GM23338 (cell line): ENCODE results near the gene CEP57. TPM values are rescaled to one million over a fixed set of nuclear protein-coding genes. Genes with fewer than 3 reads are reported as not detected.

Experiments used
- ATAC-seq: fragments of 200-7000 bp; cut with Tn5 transposase; 3 replicates; pipeline ENCODE4 v1.9.1; 2020
- DNase-seq: peaks from one replicate; pipeline ENCODE4 v3.0.0-alpha.2; 2015; ENCODE audit warnings: low spot score
- H2AFZ ChIP-seq: fragments of 200-600 bp; sonication (generic); 2 replicates; pipeline ENCODE4 v1.8.0; 2016; ENCODE audit warnings: antibody characterized with exemption, mild to moderate bottlenecking, moderate library complexity
- H3F3A ChIP-seq: fragments of 200-600 bp; sonication (generic); replicated peaks from 2 replicates; pipeline ENCODE4 v1.8.0; 2017; ENCODE audit warnings: antibody characterized with exemption, mixed run types, low read depth
- H3K27ac ChIP-seq: fragments of 200-600 bp; sonication (generic); 2 replicates; pipeline ENCODE4 v1.6.1; 2016; ENCODE audit warnings: low read depth
- H3K27me3 ChIP-seq: fragments of 200-600 bp; sonication (generic); 2 replicates; pipeline ENCODE4 v1.8.0; 2016; ENCODE audit warnings: mild to moderate bottlenecking, mixed run types, moderate library complexity; ENCODE audit not compliant: insufficient read depth
- H3K36me3 ChIP-seq: fragments of 200-600 bp; sonication (generic); 2 replicates; pipeline ENCODE4 v1.8.0; 2016; ENCODE audit warnings: mild to moderate bottlenecking; ENCODE audit not compliant: insufficient read depth
- H3K4me1 ChIP-seq: fragments of 200-600 bp; sonication (generic); 2 replicates; pipeline ENCODE4 v1.8.0; 2016; ENCODE audit warnings: mild to moderate bottlenecking, moderate library complexity; ENCODE audit not compliant: insufficient read depth
- H3K4me2 ChIP-seq: fragments of 200-600 bp; sonication (generic); 2 replicates; pipeline ENCODE4 v1.7.1; 2017; ENCODE audit warnings: mixed run types
- H3K4me3 ChIP-seq: fragments of 200-600 bp; sonication (generic); 2 replicates; pipeline ENCODE4 v1.6.1; 2016; ENCODE audit warnings: mixed run types
- H3K79me2 ChIP-seq: fragments of 200-600 bp; sonication (generic); replicated peaks from 2 replicates; pipeline ENCODE4 v1.8.0; 2017; ENCODE audit warnings: mild to moderate bottlenecking; ENCODE audit not compliant: insufficient read depth
- H3K9me2 ChIP-seq: fragments of 200-600 bp; sonication (generic); 2 replicates; pipeline ENCODE4 v1.8.0; 2017; ENCODE audit not compliant: insufficient read depth
- H4K20me1 ChIP-seq: fragments of 200-600 bp; sonication (generic); replicated peaks from 2 replicates; pipeline ENCODE4 v1.8.0; 2017; ENCODE audit warnings: mild to moderate bottlenecking; ENCODE audit not compliant: insufficient read depth
- H3K27ac Mint-ChIP-seq: 2 replicates; pipeline ENCODE4 v1.8.0; 2020; ENCODE audit warnings: inconsistent platforms, mild to moderate bottlenecking, moderate library complexity, mixed read lengths
- H3K27me3 Mint-ChIP-seq: 3 replicates; pipeline ENCODE4 v1.8.0; 2022; ENCODE audit warnings: low read depth, mild to moderate bottlenecking, moderate library complexity, mixed read lengths, inconsistent platforms; ENCODE audit not compliant: insufficient read depth, poor library complexity
- H3K36me3 Mint-ChIP-seq: 3 replicates; pipeline ENCODE4 v1.8.0; 2021; ENCODE audit warnings: low read depth, mild to moderate bottlenecking, inconsistent platforms, moderate library complexity, mixed read lengths
- H3K4me1 Mint-ChIP-seq: 3 replicates; pipeline ENCODE4 v1.8.0; 2020; ENCODE audit warnings: mild to moderate bottlenecking, inconsistent platforms, mixed read lengths
- H3K4me3 Mint-ChIP-seq: 3 replicates; pipeline ENCODE4 v1.8.0; 2021; ENCODE audit warnings: moderate library complexity, mild to moderate bottlenecking, inconsistent platforms, mixed read lengths
- H3K9me3 Mint-ChIP-seq: 3 replicates; pipeline ENCODE4 v1.8.0; 2020; ENCODE audit warnings: moderate library complexity, mild to moderate bottlenecking, inconsistent platforms, mixed read lengths
- CREB1 ChIP-seq: fragments of 250-450 bp; sonication (Bioruptor Pico); IDR thresholded peaks from 2 replicates; pipeline ENCODE4 v1.5.0; 2020; ENCODE audit warnings: low read depth, mild to moderate bottlenecking, moderate library complexity
- JUNB ChIP-seq: IDR thresholded peaks from one replicate; pipeline ENCODE4 v1.6.1; 2016; ENCODE audit warnings: antibody characterized with exemption; ENCODE audit not compliant: unreplicated experiment
- polyA plus RNA-seq: library from polyadenylated mRNA; unstranded; fragments of >200 nt; fragmentation: Nextera tagmentation; extraction: Ambion mirVana; gene quantifications from 2 replicates; pipeline ENCODE4 v1.2.1, GENCODE V29; 2016
- total RNA-seq: library from RNA; depleted of rRNA; stranded (reverse); fragments of >200 nt; shearing (Covaris generic); gene quantifications from 2 replicates; pipeline ENCODE4 v1.2.3, GENCODE V29; 2014
- TF ChIP-seq, protein P1 (sequence below): fragments of 250-450 bp; sonication (Bioruptor Pico); IDR thresholded peaks from 2 replicates; pipeline ENCODE4 v1.5.0; 2020; ENCODE audit warnings: mild to moderate bottlenecking, moderate library complexity
- TF ChIP-seq, protein P2 (sequence below): IDR thresholded peaks from one replicate; pipeline ENCODE4 v1.6.1; 2018; ENCODE audit warnings: antibody characterized with exemption; ENCODE audit not compliant: unreplicated experiment
- TF ChIP-seq, protein P3 (sequence below), 2 experiments: fragments of 200-600 bp in 1 of 2; sonication (generic) in 1 of 2; conservative IDR thresholded peaks; 2 replicates each; pipeline versions ENCODE4 v1.5.1 to v1.6.1; 2016 to 2017; ENCODE audit warnings: antibody characterized with exemption in 2 of 2, low read depth in 2 of 2, mild to moderate bottlenecking in 2 of 2, moderate library complexity in 1 of 2

Gene CEP57
- total and polyA plus RNA-seq, 2 experiments from 2014 or later = 76.2 to 124 TPM

DNA sequence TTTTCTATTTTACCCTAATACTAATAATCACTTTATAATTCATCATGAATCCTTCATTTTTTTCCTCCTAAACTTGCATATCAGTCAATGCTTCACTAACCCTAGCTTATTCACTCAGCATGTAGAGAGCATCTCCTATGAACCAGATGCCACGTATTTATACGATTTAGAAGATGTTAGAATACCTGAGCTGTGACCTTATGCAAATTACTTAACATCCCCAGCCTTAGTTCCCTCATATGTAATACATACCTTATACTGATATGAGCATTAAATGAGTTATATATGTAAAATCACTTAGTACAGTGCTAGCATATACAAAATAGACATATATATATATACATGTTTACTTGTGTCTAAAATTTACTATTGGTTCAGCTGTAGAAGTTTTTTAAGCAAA, 9.8 kb upstream of the CEP57 start:
- no peak for ATAC-seq
- Histone ChIP-seq H3K9me2 (no peaks in the 10 kb centered on the region), H4K20me1 (no peaks in the 10 kb centered on the region), H3K36me3 (peaks cover 71% of the 10 kb centered on the region), H3K79me2 (no peaks in the 10 kb centered on the region; the same call in 1 of the 2 replicates), H2AFZ (no peak overlapping the region), H3K4me3 (no peak overlapping the region), H3K4me2 (no peak overlapping the region), H3K4me1 (no peaks in the 10 kb centered on the region), H3K27ac (no peak overlapping the region), H3K27me3 (no peaks in the 10 kb centered on the region), H3F3A (no peaks in the 10 kb centered on the region)
- Mint-ChIP-seq H3K4me3 (no peak overlapping the region), H3K36me3 (peaks cover 70% of the 10 kb centered on the region), H3K27me3 (no peaks in the 10 kb centered on the region), H3K4me1 (no peaks in the 10 kb centered on the region), H3K27ac (no peak overlapping the region), H3K9me3 (no peaks in the 10 kb centered on the region)
- DNase-seq = no peak
- TF ChIP-seq JUNB = no peak

DNA sequence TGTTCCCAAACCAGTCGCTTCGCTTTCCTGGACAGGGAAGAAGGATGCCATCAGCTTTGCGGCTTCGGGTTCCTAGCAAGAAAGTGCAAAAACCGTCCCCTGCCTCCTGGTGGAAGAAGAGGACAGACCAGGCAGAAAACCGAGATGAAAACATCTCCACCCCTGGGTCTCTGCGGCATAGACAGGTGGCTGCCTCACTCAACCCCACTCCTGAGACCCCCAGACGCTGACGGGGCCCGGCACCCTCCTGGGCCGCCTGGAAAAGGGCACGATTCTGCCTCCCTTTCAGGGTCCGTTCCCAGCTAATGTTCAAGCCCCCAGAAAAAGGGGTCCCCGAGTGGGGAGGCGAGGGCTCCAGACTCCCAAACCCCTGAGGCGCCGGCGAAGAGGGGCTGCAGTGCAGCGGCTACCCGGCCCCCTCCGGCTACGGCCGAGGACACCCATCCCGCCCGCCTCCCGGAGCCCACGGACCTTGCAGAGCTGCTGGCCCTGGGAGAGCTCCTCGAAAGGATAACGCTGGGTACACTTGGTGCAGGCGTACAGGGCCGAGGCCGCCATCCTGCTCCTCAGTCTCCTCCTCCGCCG, 1.3 kb upstream of the CEP57 start:
- Histone ChIP-seq H3F3A (0 out of 2 replicates have a peak, but pooled peaks cover 5% of the 10 kb centered on the region), H3K36me3 (peaks cover 13% of the 10 kb centered on the region), H3K9me2 (no peaks in the 10 kb centered on the region), H3K79me2 (peaks cover 53% of the 10 kb centered on the region), H3K4me1 (peaks cover 17% of the 10 kb centered on the region), H3K27me3 (no peaks in the 10 kb centered on the region), H2AFZ (peak overlapping the region; percentile 63), H4K20me1 (peaks cover 14% of the 10 kb centered on the region; the same call in 1 of the 2 replicates), H3K4me2 (peak overlapping the region; percentile 94), H3K4me3 (peak overlapping the region; percentile 92), H3K27ac (peak overlapping the region; percentile 96)
- Mint-ChIP-seq H3K27ac (peak overlapping the region; percentile 94), H3K27me3 (peaks cover 8% of the 10 kb centered on the region), H3K4me3 (peak overlapping the region; percentile 98), H3K4me1 (peaks cover 28% of the 10 kb centered on the region), H3K36me3 (peaks cover 39% of the 10 kb centered on the region), H3K9me3 (0 out of 3 replicates have a peak, but pooled peaks cover 4% of the 10 kb centered on the region)
- TF ChIP-seq CREB1 = no peak
- TF ChIP-seq, protein P1, sequence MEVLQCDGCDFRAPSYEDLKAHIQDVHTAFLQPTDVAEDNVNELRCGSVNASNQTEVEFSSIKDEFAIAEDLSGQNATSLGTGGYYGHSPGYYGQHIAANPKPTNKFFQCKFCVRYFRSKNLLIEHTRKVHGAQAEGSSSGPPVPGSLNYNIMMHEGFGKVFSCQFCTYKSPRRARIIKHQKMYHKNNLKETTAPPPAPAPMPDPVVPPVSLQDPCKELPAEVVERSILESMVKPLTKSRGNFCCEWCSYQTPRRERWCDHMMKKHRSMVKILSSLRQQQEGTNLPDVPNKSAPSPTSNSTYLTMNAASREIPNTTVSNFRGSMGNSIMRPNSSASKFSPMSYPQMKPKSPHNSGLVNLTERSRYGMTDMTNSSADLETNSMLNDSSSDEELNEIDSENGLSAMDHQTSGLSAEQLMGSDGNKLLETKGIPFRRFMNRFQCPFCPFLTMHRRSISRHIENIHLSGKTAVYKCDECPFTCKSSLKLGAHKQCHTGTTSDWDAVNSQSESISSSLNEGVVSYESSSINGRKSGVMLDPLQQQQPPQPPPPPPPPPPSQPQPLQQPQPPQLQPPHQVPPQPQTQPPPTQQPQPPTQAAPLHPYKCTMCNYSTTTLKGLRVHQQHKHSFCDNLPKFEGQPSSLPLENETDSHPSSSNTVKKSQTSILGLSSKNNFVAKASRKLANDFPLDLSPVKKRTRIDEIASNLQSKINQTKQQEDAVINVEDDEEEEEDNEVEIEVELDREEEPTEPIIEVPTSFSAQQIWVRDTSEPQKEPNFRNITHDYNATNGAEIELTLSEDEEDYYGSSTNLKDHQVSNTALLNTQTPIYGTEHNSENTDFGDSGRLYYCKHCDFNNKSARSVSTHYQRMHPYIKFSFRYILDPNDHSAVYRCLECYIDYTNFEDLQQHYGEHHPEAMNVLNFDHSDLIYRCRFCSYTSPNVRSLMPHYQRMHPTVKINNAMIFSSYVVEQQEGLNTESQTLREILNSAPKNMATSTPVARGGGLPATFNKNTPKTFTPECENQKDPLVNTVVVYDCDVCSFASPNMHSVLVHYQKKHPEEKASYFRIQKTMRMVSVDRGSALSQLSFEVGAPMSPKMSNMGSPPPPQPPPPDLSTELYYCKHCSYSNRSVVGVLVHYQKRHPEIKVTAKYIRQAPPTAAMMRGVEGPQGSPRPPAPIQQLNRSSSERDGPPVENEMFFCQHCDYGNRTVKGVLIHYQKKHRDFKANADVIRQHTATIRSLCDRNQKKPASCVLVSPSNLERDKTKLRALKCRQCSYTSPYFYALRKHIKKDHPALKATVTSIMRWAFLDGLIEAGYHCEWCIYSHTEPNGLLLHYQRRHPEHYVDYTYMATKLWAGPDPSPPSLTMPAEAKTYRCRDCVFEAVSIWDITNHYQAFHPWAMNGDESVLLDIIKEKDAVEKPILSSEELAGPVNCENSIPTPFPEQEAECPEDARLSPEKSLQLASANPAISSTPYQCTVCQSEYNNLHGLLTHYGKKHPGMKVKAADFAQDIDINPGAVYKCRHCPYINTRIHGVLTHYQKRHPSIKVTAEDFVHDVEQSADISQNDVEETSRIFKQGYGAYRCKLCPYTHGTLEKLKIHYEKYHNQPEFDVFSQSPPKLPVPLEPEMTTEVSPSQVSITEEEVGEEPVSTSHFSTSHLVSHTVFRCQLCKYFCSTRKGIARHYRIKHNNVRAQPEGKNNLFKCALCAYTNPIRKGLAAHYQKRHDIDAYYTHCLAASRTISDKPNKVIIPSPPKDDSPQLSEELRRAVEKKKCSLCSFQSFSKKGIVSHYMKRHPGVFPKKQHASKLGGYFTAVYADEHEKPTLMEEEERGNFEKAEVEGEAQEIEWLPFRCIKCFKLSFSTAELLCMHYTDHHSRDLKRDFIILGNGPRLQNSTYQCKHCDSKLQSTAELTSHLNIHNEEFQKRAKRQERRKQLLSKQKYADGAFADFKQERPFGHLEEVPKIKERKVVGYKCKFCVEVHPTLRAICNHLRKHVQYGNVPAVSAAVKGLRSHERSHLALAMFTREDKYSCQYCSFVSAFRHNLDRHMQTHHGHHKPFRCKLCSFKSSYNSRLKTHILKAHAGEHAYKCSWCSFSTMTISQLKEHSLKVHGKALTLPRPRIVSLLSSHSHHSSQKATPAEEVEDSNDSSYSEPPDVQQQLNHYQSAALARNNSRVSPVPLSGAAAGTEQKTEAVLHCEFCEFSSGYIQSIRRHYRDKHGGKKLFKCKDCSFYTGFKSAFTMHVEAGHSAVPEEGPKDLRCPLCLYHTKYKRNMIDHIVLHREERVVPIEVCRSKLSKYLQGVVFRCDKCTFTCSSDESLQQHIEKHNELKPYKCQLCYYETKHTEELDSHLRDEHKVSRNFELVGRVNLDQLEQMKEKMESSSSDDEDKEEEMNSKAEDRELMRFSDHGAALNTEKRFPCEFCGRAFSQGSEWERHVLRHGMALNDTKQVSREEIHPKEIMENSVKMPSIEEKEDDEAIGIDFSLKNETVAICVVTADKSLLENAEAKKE (CRISPR knock-in tag) = no peak
- TF ChIP-seq, protein P2, sequence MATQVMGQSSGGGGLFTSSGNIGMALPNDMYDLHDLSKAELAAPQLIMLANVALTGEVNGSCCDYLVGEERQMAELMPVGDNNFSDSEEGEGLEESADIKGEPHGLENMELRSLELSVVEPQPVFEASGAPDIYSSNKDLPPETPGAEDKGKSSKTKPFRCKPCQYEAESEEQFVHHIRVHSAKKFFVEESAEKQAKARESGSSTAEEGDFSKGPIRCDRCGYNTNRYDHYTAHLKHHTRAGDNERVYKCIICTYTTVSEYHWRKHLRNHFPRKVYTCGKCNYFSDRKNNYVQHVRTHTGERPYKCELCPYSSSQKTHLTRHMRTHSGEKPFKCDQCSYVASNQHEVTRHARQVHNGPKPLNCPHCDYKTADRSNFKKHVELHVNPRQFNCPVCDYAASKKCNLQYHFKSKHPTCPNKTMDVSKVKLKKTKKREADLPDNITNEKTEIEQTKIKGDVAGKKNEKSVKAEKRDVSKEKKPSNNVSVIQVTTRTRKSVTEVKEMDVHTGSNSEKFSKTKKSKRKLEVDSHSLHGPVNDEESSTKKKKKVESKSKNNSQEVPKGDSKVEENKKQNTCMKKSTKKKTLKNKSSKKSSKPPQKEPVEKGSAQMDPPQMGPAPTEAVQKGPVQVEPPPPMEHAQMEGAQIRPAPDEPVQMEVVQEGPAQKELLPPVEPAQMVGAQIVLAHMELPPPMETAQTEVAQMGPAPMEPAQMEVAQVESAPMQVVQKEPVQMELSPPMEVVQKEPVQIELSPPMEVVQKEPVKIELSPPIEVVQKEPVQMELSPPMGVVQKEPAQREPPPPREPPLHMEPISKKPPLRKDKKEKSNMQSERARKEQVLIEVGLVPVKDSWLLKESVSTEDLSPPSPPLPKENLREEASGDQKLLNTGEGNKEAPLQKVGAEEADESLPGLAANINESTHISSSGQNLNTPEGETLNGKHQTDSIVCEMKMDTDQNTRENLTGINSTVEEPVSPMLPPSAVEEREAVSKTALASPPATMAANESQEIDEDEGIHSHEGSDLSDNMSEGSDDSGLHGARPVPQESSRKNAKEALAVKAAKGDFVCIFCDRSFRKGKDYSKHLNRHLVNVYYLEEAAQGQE = no peak
- TF ChIP-seq, protein P3, sequence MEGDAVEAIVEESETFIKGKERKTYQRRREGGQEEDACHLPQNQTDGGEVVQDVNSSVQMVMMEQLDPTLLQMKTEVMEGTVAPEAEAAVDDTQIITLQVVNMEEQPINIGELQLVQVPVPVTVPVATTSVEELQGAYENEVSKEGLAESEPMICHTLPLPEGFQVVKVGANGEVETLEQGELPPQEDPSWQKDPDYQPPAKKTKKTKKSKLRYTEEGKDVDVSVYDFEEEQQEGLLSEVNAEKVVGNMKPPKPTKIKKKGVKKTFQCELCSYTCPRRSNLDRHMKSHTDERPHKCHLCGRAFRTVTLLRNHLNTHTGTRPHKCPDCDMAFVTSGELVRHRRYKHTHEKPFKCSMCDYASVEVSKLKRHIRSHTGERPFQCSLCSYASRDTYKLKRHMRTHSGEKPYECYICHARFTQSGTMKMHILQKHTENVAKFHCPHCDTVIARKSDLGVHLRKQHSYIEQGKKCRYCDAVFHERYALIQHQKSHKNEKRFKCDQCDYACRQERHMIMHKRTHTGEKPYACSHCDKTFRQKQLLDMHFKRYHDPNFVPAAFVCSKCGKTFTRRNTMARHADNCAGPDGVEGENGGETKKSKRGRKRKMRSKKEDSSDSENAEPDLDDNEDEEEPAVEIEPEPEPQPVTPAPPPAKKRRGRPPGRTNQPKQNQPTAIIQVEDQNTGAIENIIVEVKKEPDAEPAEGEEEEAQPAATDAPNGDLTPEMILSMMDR (conservative IDR thresholded peaks at IDR 0.05; ENCODE audit: low read depth in 2 of 2) = peak; percentile 34 to 36; a peak in 3 of 4 replicates
- DNase-seq (peak; percentile 78), ATAC-seq (peak; percentile 16)
